ENCODE data around the gene PDE4D.
"Not testable (repeated sequence)": the region's sequence is repeated elsewhere in the genome, so short reads cannot be mapped to it uniquely, and the experiment has no call there.

PDE4D gene

DNA sequence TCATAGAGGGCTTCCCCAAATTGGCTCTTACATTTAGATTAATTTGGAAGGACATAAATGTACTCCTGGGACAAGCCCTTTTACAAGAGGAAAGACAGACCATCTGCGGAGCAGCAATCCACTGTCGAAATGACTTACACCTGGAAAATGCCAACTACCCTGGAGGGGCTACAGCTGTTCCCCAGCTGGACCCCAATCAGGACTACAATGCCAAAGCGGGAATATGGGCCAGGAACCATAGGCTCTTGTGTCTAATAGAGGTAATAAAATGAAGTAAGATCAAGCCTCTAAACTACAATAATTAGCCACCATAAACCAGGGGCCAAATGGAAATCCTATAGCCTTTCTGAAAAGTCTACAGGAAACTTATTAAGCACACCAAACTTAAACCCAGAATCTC is 581.3 kb downstream of the PDE4D start:
- no peak for DNase-seq (ENCODE audit: low read depth in 2 of 3, low spot score in 1 of 3)

DNA sequence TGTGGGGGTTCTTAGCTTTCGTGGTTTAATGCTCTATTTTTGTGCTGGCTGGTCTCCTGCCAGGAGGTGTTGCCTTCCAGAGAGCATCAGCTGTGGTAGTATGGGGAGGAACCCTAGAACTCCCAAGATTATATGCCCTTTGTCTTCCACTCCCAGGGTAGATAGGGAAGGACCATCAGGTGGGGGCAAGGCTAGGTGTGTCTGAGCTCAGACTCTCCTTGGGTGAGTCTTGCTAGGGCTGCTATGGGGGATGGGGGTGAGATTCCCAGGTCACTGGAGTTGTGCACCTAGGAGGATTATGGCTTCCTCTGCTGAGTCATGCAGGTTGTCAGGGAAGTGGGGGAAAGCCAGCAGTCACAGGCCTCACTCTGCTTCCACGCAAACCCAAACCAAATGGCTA is 584.8 kb downstream of the PDE4D start:
- not testable (repeated sequence) for DNase-seq (ENCODE audit: low read depth in 2 of 3, low spot score in 1 of 3)

DNA sequence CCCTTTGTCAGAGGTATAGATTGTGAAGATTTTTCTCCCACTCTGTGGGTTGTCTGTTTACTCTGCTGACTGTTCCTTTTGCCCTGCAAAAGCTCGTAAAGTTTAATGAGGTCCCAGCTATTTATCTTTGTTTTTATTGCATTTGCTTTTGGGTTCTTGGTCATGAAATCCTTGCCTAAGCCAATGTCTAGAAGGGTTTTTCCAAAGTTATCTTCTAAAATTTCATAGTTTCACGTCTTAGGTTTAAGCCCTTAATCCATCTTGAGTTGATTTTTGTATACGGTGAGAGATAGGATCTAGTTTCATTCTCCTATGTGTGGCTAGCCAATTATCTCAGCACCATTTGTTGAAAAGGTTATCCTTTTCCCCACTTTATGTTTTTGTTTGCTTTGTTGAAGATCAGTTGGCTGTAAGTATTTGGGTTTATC is 590.2 kb downstream of the PDE4D start:
- DNase-seq (ENCODE audit: low read depth in 2 of 3, low spot score in 1 of 3) = not testable (repeated sequence)

DNA sequence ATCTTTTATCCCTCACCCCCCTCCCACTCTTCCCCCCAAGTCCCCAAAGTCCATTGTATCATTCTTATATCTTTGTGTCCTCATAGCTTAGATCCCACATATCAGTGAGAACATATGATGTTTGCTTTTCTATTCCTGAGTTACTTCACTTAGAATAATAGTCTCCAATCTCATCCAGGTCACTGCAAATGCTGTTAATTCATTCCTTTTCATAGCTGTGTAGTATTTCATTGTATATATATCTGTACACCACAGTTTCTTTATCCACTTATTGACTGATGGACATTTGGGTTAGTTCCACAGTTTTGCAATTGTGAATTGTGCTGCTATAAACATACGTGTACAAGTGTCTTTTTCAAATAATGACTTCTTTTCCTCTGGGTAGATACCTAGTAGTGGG is 591.0 kb downstream of the PDE4D start:
- DNase-seq (ENCODE audit: low read depth in 2 of 3, low spot score in 1 of 3) = not testable (repeated sequence)

DNA sequence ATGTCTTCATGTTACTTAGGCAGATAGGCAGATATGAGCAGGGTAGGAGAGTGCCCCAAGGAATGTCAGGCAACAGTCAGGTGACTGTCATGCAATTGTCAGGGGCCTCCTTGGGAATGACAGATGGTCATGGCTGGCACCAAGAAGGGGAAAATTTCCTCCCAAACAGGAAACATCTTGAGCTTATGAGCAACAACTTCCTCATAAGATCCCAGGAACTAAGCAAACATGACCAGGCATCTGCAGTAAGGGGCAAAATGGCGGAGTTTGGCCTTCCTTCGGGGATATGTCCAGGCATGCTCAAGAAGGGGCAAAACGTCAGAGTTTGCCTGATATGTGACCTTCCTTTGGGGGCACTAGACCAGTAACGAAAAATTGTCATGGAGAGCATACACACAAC is 591.8 kb downstream of the PDE4D start:
- DNase-seq (ENCODE audit: low read depth in 2 of 3, low spot score in 1 of 3) = no peak

DNA sequence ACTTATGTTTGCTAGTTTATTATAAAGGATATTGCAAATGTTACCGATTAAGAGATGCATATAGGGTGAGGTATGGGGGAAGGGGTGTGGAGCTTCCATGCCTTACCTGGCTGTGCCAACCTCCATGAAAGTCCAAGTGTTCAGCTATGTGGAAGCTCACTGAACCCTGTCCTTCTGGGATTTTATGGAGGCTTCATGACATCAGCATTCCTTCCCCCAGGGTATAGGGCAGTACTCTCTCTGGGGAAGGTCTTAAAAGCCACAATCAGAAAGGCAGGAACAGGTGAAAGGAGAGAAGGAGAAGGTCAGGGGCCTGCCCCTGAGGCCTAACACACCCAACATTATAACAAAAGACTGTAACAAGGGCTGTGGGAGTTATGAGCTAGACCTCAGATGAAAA is 592.6 kb downstream of the PDE4D start:
- no peak for DNase-seq (ENCODE audit: low read depth in 2 of 3, low spot score in 1 of 3)

DNA sequence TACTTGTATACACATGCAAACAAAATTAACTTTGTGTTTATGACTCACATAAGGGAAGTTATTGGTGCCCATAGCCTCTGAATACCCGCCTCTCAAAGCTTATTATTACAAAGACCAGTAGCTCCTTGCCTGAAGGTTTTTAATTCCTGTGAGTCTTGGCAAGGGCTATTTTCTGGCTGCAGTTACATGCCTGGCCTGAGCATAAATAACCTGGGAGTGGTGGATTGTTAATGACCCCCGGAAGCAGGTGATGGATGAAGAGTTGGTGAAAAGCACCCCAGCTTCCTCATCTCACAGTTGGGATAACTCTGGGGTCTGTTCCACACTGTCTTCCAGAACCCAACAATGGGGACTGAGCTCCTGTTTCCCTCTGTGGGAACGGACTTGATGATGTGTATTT is 594.5 kb downstream of the PDE4D start:
- no peak for DNase-seq (ENCODE audit: low read depth in 2 of 3, low spot score in 1 of 3)

DNA sequence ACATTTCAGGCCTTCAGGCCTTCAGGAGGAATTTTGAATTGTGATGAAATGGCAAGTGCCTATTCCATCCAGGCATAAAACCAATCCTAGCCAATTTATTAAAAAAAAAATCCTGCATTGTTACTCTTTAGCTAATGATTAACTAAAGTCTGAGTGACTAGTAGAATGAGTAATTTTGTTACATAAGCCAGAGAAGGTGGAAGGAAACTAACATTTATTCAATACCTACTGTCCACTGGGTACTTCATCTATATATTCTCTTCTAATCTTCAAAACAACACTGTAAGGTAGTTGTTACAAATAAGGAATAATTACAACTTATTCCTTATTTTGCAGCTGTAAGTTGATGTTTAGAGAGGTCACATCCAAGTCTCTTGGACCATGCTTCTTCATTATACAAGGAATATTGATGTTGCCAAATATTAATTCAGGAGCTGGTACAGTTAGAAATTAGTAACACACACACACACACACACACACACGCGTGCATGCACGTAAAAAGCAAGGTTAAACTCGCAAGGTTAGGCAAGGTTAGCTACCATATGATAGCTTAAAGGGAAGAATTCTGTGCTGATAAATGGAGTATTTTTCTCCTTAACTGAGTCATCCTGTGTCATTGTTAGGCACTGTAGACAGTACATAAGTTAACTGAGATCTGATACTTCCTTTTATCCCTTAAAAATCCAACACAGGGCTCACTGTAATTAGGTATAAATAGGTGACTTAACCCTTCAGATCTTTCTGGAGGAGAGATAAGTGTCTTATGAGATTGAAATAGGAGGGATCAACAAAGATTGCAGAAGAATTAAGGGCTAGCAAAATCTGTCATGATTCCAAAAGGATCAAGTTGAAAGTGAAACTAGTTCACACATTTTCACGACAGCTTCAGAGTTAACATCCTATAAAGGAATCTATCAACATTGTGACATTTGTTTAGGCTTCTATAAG is 596.9 kb downstream of the PDE4D start:
- DNase-seq (ENCODE audit: low read depth in 2 of 3, low spot score in 1 of 3) = no peak

DNA sequence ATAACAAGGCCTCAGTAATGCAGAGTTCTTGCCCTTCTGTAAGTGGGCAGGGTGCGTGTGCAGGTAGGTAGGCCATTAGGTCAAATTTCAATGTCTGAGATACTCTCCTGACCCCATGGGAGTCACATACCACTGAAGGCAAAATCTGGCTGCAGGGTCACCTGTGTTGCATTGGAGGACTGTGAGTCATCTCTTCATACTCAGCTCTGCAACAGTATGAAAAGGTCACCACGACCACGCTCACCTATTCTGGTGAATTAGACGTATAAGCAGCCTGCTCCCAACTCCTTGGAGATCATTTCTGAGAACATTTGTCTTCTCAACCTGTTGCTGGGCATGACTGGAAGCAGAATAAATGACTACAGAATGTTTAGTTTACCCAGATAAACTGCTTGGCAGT is 599.8 kb downstream of the PDE4D start:
- no peak for DNase-seq (ENCODE audit: low read depth in 2 of 3, low spot score in 1 of 3)

DNA sequence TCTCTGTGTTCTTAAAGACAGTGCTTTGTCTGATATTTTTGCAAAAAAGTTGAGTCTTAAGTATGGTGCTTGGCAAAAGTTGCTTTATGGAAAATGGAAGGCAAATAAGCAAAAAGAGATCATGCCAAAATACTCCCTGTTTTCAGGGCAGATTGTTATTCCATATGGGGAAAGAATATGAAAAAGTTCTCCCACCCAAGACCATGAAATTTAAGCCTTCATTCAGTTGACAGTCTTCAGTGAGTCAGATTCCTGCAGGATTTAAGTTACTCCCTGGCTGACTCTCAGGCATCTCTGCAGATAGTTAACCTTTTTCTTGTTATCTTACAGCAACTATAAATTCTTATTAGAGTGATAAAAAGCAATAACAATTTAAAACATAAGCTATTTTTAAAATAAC is 601.6 kb downstream of the PDE4D start:
- no peak for DNase-seq (ENCODE audit: low read depth in 2 of 3, low spot score in 1 of 3)

DNA sequence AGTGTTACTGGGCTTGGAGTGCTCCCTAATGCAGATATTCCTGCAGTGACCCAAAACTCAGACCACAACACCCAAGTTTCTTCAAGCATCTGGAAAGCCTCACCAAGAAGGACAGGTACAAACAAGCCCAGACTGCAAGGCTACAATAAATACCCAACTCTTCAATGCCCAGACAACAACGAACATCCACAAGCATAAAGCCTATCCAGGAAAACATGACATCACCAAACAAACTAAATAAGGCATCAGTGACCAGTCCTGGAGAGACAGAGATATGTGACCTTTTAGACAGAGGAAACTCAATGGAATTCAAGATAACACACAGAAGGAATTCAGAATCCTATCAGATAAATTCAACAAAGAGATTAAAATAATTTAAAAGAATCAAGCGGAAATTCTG is 605.6 kb downstream of the PDE4D start:
- DNase-seq (ENCODE audit: low read depth in 2 of 3, low spot score in 1 of 3) = no peak

DNA sequence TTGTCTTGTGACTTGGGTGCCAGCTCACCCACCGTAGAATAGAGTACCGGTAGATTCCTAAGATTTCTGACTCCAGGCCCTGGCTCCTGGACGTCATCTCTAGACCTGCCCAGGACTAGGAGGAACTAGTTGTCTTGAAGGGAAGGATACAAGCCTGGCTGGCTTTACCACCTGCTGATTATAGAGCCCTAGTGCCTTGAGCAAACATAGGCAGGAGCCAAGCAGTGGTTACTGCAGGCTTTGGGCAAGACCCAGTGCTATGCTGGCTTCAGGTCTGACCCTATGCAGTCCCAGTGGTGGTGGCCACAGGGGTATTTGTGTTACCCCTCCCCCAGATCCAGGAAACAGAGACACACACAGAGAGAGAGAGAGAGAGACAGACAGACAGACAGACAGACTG is 606.2 kb downstream of the PDE4D start:
- DNase-seq (ENCODE audit: low read depth in 2 of 3, low spot score in 1 of 3) = no peak

DNA sequence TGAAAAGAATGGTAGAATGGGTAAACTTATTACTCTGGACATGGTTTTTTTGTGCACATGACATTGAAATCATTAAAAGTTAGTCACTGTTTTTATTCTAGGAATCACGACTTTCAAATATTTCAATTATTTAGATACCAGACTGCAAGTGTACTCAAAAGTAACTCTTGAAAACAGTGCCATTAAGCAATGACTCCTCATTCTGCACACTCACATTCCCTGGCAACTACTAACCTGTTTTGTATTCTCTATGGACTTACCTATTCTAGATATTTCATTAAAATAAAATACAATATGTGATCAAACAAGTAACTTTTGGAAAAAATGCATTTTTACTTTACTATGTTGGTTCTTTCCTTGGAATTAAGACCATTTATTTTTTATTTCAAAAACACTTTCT is 607.0 kb downstream of the PDE4D start:
- no peak for DNase-seq (ENCODE audit: low read depth in 2 of 3, low spot score in 1 of 3)

DNA sequence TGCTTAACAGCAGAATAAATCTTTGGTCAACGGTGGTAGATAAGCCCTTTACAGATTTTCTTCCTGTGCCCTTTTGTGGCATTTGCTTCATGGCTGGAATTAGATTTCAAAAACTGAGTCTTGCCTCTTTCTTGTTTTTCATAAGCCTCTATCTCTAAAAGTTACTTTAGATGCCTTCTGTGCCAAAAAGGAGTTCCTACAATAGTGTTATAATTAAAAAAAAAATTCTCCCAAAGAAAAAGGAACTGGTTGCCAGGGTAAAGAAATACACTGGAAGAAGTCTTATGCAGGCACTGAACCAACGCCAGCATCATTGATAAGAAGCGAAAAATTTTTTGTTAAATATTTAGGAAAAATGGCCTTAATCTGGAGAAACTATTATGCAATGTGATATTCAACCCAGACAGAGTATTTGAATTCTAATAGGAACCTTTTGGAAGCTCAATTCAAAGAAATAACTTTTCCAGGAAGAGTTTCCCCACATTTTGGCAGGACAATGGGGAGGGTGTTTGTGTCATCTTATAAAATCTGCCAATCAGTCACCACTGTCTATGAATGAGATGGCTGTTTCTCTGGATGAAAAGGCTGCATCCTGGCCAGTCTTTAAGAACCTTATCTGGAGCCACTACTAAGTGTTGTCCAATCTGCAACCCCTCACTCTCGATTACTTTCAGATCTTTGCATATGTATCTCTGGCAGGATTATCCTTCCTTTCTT is 608.1 kb downstream of the PDE4D start:
- DNase-seq (ENCODE audit: low read depth in 2 of 3, low spot score in 1 of 3) = no peak

DNA sequence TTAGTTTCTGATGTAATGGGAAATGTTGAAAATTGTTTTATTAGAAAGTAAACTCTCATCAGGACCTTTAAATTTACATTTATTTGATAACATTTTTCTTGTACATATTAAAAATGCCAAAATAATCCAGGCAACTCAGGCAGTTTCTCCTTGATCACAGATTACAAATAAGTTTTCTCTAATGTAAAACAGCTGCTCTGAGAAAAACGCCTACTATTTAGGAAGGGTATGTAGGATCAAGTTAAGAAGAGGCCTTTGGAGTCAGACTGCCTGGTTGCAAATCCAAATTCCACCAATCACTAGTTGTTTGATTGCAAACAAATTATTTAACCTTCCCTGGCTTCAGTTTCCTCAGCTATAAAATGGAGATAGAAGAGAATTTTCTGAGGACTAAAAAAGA is 610.8 kb downstream of the PDE4D start:
- DNase-seq (ENCODE audit: low read depth in 2 of 3, low spot score in 1 of 3) = no peak

DNA sequence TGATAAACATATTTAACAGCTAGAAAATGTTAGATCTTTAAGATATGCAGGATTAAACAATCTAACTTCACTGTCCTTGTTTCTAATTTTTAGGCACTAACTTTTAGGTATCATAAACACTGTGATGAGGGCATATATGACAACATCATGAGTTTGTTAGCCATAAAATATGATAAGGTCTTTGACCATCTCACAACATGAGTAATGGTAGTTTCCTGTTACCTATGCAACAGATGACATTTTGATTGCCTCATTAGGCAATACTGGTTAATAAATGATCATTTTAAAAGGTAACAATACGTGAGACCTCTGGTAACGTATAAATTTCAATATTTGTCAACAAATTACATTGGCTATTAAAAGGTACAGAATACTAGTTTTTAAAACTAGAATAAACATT is 613.5 kb downstream of the PDE4D start:
- DNase-seq (ENCODE audit: low read depth in 2 of 3, low spot score in 1 of 3) = no peak

DNA sequence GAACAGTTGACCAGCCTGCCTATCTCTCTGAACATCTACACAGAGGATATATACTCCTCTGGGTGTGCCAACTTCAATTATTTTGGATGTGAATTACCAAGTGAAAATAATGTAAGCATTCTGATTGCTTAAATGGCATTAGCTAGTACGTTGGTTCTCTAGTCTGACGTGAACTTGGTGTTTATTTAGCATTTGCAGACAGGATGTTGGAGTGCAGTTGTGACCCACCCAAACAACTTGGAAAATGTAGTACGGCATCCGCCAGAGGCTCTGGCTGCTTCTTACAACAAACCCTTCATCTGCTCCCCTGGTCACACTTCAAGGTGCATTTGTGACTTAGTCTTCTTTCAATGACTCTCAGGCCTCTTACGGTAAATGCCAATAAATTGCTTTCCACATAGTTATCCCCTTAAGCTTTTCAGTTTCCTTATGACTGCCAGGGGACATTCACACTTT is 616.6 kb downstream of the PDE4D start:
- DNase-seq (ENCODE audit: low read depth in 2 of 3, low spot score in 1 of 3) = no peak

DNA sequence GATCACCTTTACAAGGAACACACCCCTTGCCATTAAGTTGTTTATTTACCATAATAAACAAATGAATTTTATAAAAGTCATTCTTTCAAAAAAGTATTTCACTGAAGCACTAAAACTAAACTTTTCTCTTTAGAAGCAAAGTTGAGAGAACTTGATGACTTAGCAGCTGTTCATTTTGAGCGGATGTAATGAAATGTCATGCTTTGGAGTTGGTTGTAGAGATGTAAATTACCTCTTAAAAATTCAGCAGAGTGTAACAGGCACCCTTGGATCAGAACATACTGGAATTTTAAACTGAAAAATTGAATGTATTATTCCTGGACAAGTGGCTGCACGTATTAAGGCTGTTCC is 617.2 kb downstream of the PDE4D start:
- no peak for DNase-seq (ENCODE audit: low read depth in 2 of 3, low spot score in 1 of 3)

DNA sequence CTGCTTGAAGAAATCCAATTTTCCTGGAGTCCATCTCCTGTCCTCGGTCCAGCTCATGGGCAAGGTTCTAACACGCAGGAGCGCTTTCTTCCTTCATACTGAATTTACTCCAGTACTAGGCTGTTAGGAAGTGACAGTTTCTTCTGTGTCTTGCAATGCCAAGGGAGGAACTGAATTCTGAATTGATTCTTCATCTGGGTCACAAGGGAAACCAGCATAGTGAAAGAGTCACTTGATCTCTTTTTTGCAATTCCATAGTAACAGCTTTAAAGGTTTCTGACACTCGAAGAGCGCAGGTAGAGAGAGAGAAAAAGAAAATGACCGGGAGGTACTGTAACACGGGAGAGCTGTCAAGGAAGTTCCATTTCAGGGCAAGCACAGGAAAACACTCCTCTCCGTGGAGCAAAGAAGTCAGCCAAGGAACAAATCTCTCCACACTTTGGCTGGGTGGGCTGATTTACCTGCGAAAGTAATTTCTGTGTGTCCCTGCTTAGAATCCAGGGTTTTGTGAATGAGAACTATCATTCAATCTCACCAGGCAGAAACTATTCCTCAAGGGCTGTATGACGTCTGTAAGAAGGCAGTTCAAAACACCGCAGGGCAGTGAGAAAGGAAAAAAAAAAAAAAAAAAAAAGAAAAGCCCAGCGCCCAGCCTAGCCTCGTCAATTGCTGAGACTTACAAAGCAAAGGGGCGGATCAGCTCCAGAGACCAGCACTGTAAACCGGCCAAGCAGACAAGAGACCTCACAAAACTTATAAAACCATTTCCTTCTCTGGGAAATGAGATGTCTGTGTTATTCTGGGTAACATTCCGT is 617.8 kb downstream of the PDE4D start:
- DNase-seq (ENCODE audit: low read depth in 2 of 3, low spot score in 1 of 3) = no peak

DNA sequence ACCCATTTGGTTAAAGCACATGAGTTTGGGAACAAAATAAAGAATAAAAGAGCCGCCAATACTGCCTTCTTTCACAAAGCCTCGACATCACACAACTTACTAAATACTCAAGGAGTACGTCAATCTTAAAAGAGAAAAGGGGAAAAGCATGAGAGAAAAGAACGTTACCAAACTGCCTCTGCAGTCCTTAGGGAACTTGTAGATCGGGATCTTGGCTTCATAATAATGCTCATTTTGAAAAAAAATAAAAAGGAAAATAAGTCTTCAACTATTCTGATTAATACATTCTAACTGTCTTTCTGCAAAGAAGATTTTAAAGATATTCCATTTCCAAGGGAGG is 618.4 kb downstream of the PDE4D start:
- no peak for DNase-seq (ENCODE audit: low read depth in 2 of 3, low spot score in 1 of 3)

DNA sequence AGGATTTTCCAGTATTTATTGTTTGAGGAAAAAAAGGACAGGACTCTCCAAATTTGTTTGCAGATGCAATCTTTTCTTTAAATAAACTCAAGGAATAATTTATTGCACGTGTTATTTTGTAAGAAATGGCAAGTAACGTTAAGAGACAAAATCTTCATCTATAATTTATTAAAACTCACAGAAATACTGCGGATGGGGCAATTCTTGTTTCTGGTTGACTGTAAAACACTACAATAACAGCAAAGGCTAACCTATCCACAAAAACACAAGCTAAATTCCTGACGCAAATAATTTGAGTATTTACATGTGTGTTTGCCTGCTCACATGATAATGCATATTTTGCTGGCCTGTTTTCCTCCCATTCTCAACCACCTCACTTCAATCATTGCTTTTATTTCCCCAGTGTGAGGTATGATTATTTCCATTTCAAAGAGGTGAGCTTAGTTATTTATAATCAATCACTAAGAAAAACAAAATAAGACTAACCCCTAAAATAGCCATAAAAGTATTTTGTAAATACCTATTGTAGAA is 619.4 kb downstream of the PDE4D start:
- DNase-seq (ENCODE audit: low read depth in 2 of 3, low spot score in 1 of 3) = no peak

Measured in stimulated activated CD4-positive, alpha-beta T cell treated with anti-CD3 and anti-CD28 coated beads, Interleukin-12 subunit alpha, Interleukin-12 subunit beta, amount 100 ng/mL, for 48 hours (primary cell).